ENCODE data around the gene ADAR. TPM values are rescaled to one million over a fixed set of nuclear protein-coding genes. Genes with fewer than 3 reads are reported as not detected.

The ADAR gene
- total RNA-seq, 4 donors from 2014 or later: 54.3 to 105 (median 73.6) TPM

DNA sequence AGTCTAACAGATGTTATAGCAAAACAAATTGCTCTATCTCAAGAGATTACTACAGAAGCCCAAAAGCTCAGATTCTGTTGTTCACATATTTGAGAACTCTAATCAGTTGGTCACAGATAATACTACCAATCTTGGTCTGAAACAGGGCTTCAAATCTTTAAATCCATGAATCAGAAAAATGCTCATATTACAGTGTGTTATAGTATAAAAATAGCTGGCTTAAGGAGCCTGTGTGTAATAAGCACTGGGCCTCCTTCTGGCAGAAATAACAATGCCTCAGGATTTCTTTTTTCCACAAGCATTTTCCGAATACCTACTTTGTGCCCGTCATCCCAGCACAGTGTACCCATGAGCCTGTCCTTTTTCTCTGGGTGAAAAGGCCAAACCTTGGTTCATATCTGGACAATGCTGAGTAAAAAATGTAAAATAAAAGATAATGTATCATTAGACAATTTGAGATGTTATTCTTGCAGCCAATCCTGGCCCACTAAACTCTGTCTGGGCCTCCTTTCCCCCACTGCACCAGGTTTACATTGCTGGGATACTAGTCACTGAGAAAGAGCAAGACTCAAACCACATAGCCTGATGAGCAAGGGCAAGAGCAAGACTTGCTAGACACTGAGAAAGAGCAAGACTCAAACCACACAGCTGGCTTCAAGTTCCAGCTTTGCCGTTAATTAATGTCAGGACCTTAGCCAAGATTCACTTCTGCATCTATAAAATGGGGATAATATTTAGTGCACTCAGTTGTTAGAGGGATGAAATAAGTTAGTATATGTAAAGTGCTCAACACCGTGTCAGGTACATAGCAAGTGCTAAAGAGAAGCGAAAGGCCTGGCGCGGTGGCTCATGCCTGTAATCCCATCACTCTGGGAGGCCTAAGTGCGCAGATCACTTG lies 17.0 kb upstream of the ADAR start:
- 89% methylated on average over 8 of the region's 8 CpGs for WGBS, 2 donors

GRCh38 chr1:154623358-154623757 lies 15.4 kb upstream of the ADAR start:
- 86 to 95% methylated on average over 3 of the region's 3 CpGs for WGBS, 2 donors
- H3K4me3 ChIP-seq (ENCODE audit: low read depth, poor library complexity, severe bottlenecking): no peak overlapping the region
- TF ChIP-seq CTCF (IDR thresholded peaks at IDR 0.05) (no peak), POLR2A (IDR thresholded peaks at IDR 0.05) (no peak)
- intact Hi-C loops (cut with DNase I; ENCODE audit: low total_unique reads): no loop called here
- DNase-seq (ENCODE audit: low spot score in 2 of 2): no peak

More for the DNA sequence above, 17.0 kb upstream of the ADAR start:
- intact Hi-C loops (cut with DNase I; ENCODE audit: low total_unique reads): no loop called here
- TF ChIP-seq CTCF (IDR thresholded peaks at IDR 0.05): no peak
- TF ChIP-seq POLR2A (IDR thresholded peaks at IDR 0.05): no peak
- no peak overlapping the region for H3K4me3 ChIP-seq (ENCODE audit: low read depth, poor library complexity, severe bottlenecking)
- no peak for DNase-seq (ENCODE audit: low spot score in 2 of 2)

- no peak overlapping the region for H3K4me3 ChIP-seq (ENCODE audit: low read depth, poor library complexity, severe bottlenecking)
- no peak for DNase-seq (ENCODE audit: low spot score in 2 of 2)
- intact Hi-C loops (cut with DNase I; ENCODE audit: low total_unique reads): no loop called here
- TF ChIP-seq CTCF (IDR thresholded peaks at IDR 0.05): no peak
- TF ChIP-seq POLR2A (IDR thresholded peaks at IDR 0.05): no peak
Observed at GRCh38 chr1:154622503-154623039, 14.6 kb upstream of the ADAR start.

DNA sequence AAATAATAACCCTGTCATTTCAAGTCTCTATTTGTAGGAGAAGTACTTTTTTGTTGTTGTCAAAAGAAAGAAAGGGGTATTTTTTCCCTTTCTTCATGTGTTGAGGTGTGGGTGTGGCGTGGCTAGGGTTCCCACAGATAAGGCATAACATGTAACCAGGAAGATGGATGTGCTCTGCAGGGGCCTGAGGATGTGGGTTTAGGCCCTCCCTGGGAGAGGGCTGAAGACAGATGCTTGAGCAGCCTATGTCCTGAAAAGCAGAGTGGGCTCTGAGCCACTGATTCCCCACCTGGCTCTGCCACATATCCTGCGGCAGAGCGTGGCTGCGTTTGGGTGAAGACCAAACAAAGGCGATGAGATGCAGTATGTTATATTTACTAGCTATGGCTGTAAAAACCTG lies 13.9 kb upstream of the ADAR start:
- intact Hi-C loops (cut with DNase I; ENCODE audit: low total_unique reads): no loop called here
- TF ChIP-seq CTCF (IDR thresholded peaks at IDR 0.05): no peak
- no peak for TF ChIP-seq POLR2A (IDR thresholded peaks at IDR 0.05)
- no peak overlapping the region for H3K4me3 ChIP-seq (ENCODE audit: low read depth, poor library complexity, severe bottlenecking)
- DNase-seq (ENCODE audit: low spot score in 2 of 2): no peak
- WGBS, 2 donors: 79 to 90% methylated on average over 5 of the region's 5 CpGs

DNA sequence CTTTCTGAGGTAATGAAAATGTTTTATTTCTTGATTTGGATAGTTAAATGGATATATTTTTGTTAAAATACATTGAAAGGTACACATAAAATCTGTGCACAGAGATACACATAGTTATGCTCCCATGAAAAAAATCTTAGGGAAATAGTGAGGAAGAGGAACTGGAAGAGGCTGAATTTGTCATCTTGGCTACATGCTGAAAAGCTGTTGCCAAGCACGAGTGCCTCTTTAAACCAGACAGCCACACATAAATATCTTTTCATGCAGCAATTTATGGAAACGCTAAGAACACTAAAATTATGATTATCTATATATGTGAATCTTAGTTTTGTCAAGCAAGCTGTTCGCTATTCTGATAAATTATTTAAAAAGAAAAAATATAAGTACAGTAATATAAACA lies 12.8 kb upstream of the ADAR start:
- intact Hi-C loops (cut with DNase I; ENCODE audit: low total_unique reads): no loop called here
- H3K4me3 ChIP-seq (ENCODE audit: low read depth, poor library complexity, severe bottlenecking): no peak overlapping the region
- DNase-seq (ENCODE audit: low spot score in 2 of 2): no peak
- TF ChIP-seq CTCF (IDR thresholded peaks at IDR 0.05): no peak
- no peak for TF ChIP-seq POLR2A (IDR thresholded peaks at IDR 0.05)
- WGBS, 2 donors: 59 to 65% methylated on average over 3 of the region's 3 CpGs

All from lower leg skin (tissue), 4 donors.